Right hindlimb (tissue), 1 donor: ENCODE data around the gene TCOF1.

Experiments used
- DNase-seq: peaks from one replicate; pipeline ENCODE4 v3.0.0-alpha.2; 2018

TCOF1 gene

DNA sequence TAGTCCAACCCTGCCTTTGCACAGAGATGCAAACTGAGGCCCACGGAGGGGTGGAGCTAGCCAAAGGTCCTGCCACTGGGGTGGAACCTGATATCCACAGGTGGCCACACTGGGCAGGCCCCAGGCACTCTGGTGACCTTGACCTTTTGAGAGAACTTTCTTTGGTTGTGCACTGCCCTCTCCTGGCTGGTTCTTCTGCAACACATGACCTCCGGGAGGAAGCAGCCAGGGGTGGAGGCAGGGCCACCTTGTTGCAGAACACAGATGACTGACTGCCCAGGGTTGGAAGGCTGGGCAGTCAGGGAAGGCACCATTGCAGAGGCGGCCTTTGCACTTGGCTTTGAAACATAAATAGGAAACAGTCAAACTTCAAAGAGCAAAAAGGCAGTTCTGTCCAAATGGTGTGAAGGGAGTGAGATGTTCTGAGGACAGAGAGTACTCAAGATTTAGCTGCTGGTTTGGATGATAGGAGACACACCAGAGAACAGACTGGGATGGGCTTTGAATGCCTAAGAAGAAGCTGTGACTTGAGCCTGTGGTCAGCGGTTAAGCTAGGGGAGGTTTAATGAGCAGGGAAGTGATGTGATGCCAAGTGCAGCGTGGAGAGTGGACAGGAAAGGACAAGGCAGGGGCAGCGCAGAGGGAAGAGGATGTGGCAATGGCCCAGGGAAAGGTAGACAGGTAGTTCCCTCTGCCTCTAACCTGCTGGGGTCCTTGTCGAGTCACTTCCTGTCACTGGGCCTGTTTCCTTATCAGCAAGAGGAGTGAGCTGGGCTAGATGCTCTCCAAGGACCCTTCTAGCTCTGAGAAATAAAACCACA lies 6.8 kb upstream of the TCOF1 start:
- DNase-seq = peak; percentile 60

DNA sequence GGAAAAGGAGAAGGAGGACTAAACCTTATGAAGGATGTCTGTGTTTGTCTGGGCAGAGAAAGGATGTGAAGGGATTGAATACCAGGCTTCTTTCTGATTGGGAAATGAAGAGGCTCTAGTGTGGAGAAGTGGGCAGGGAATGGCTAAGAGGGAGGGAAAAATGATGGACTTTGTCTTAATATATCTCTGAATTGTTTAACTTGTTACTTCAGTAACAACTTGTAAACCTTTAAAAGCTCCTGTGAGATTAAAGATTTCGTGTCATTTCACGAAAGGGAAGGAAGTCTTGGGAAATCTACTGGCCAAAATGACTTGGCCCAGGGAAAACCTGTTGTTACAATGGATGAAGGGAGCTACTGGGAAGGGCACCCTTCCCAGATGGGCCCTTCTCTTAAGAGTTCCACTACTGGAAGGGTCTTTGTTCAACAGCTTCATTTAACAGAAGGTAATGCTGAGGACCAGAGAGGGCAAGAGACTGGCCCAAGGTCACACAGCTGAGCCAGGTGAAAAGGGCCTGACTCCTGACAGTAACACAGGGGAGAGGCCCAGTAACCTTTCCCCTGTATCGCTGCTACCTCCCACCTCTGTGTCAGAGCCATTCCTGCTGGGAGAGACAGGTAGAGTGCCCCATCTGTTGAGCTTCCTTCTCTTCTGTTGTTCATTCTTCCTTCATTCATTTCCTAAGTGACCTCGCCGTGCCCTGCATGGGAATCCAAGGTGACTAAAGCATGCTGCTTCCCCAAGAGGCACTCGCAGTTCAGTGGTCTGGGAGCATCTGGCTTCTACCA lies 5.1 kb upstream of the TCOF1 start:
- no peak for DNase-seq

DNA sequence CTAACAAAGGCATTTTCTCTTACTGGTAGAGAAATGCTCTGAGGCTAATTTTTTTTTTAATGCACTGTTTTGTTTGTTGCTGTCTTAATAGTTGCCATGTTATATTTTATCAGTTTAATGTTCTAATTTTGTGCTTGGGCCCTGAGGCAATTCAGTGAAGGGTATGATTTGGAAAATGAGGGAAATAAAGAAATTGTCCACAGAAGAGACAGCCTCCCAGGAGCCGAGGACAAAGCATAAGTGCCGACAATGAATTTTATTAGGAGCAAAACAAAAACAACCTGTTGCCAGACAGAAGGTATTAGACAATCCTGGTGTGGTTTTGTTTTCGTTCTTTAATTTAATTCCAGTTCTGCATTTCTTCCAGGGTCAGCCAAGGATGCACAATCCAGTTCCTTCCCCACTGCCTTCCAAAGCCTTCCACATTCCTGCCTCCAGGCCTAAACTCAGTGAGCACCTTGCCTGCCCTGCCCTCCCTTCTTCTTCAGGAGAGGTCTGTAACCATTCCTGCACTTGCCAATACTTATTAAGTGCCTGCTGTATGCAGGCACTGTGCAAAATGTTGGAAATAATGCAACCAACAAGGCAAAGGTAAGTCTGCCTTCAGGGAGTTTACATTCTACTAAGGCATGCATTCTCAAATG lies 4.3 kb upstream of the TCOF1 start:
- DNase-seq = no peak

DNA sequence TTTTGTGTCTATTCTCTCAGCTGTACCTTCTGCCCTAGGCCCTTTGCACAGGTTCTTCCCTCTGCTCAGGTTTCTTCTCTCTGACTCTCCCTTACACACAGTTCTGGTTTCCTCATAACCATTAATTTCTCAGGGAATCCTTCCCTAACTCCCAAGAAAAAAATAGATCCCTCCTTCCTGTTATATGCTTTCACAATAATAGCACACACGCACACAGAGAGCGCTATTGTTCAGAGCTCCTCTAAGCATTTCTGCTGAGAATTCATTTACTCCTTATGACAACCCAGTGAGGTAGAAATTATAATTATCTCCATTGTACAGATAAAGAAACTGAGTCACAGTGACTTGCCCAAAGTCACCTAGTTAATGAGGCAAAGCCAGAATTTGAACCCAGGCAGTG lies 1.7 kb upstream of the TCOF1 start:
- no peak for DNase-seq

DNA sequence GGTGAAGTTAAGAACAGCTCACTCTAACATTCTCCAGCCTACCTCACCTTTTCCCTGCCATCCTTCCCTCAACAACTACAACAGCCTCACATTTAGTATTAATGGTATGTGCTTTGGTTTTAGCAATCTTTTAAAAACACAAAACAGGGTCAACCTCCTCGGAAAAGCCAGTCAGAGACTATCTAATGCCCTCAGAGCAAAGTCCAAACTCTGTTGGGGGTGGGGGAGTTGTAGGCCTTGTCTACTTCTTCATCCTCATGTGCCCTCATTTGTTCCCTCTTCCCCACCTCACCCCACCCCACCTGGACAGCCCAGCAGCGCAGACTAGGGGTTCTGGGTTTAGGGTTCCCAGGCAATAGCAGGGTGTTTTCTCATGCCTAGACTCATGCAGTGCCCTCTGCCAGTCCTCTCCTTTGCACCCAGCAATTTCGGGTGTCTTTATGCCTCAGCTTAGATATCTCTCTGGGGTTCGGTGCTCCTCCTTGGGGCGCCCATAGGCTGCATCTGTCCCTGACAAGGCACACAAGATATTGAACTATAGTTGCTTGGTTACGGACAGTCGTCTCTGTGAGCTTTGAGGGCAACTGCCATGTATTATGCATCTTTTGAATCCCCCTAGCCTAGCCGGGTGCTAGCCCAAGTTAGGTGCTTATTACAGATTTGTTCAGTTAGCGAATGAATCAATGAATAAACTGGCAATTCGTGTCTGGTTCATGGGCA lies 762 bp upstream of the TCOF1 start:
- no peak for DNase-seq

DNA sequence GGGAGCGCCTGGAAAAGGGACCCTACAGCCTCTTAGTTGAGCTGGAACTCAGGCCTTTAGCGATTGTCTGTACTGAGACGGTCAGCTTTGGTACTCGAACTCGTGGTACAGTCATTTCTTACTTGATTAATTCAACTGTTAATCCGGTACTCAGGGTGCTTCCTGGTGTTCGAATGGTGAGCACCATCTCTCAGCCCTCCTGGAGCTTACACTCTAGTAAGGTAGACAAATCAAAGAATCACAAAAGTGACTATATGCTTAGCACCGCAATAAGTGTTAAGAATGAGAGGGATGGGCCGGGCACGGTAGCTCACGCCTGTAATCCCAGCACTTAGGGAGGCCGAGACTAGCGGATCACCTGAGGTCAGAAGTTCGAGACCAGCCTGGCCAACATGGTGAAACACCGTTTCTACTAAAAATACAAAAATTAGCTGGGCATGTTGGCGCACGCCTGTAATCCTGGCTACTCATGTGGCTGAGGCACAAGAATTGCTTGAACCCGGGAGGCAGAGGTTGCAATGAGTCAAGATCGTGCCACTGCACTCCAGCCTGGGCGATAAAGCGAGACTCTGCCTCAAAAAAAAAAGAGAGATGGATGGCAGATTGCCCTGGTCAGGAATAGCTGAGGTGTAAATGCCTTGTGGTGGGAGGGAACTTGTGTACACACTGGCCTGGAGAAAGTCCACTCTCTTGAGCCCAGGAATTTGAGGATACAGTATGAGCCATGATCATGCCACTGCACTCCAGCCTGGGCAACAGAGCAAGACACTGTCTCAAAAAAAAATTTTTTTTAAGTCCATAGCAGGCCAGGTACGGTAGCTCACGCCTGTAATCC lies 981 bp downstream of the TCOF1 start:
- no peak for DNase-seq

DNA sequence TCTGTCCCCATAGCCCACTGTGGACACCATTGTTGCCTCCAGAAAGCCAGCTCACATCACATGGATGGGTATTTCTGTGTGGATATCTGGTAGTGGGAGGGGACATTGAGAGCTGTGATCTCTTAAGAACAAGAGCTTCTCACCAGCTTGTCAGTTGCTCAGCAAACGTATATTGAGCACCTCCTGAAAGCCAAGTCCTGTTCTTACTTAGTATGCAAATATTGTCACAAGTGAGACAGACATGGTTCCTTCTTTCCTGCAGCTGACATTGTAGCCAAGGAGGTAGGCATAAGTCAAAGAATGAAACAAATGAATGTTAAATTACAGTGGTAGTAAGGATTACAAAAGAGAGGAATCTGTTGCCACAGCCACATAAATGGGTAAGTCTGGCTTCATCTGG lies 3.8 kb downstream of the TCOF1 start:
- no peak for DNase-seq

DNA sequence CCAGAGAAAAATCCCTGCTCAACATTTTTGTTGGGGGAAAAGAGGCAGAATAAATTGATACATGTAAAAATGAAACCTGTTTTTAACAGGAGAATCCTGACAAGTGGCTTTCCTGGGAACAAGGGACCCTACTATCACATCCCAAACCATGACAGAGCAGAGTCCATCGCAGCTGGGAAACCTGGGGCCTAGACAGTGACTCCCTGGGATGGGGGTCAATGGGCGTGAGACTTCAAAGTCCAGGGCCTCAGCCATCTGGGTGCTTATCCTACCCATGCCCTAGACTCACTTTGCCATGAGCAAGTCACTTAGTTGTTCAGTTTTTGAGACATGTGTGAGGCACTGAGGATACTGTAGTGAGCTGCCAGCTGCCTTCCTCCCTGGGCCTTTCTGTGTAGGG lies 5.7 kb downstream of the TCOF1 start:
- DNase-seq = no peak

DNA sequence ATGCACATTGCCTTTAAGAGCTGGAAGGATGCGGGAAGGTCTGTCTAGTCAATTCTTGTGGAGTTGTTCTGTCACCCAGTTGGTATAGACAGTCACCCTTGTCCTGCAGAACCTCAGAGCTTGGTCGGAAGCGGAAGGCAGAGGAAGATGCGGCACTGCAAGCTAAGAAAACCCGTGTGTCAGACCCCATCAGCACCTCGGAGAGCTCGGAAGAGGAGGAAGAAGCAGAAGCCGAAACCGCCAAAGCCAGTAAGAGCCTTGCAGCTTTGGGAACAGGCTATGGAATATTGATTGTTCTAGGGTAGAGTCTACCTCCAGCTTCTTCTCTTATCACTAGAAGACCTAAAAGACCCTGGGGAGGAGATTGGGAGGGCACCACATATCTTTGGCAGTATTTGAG lies 6.5 kb downstream of the TCOF1 start:
- no peak for DNase-seq

DNA sequence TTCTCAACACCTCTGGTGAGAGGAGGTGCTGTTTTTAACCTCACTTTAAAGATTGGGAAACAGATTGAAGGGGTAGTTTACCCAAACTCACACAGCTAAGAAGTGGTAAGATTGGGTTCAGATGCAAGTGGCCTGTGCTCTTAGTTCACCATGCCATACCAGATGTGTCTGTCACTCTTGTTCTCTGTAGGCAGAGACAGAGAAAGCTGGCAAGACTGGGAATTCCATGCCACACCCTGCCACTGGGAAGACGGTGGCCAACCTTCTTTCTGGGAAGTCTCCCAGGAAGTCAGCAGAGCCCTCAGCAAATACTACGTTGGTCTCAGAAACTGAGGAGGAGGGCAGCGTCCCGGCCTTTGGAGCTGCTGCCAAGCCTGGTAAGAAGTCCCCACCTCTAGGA lies 11.0 kb downstream of the TCOF1 start:
- no peak for DNase-seq

DNA sequence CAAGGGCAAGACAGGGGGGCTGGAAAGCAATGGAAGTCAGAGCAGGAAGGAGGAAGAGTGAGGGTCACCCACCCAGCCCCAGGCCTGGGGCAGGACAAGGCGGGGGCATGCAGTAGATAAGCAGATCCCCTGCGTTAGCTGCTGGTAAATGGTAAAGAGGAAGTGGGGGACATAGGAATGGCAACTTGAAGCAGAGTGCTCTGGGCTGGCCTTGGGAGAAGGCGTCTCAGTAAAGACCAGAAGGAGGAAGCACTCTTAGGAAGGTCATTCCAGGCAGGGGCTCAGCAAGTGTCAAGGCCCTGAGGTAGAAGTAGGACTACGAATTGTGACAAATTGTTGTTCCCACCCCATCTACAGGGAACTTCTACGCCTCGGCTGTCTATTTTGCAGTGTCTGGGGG lies 15.1 kb downstream of the TCOF1 start:
- no peak for DNase-seq

DNA sequence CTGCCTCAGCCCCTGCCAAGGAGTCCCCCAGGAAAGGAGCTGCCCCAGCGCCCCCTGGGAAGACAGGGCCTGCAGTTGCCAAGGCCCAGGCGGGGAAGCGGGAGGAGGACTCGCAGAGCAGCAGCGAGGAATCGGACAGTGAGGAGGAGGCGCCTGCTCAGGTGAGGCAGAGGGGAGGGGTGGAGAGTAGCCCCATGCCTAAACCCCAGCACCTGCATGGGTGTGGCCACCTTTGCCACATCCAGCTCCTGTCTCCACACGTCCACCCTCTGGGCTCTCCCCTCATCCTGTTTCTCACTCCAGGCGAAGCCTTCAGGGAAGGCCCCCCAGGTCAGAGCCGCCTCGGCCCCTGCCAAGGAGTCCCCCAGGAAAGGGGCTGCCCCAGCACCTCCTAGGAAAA lies 17.2 kb downstream of the TCOF1 start:
- DNase-seq = no peak

DNA sequence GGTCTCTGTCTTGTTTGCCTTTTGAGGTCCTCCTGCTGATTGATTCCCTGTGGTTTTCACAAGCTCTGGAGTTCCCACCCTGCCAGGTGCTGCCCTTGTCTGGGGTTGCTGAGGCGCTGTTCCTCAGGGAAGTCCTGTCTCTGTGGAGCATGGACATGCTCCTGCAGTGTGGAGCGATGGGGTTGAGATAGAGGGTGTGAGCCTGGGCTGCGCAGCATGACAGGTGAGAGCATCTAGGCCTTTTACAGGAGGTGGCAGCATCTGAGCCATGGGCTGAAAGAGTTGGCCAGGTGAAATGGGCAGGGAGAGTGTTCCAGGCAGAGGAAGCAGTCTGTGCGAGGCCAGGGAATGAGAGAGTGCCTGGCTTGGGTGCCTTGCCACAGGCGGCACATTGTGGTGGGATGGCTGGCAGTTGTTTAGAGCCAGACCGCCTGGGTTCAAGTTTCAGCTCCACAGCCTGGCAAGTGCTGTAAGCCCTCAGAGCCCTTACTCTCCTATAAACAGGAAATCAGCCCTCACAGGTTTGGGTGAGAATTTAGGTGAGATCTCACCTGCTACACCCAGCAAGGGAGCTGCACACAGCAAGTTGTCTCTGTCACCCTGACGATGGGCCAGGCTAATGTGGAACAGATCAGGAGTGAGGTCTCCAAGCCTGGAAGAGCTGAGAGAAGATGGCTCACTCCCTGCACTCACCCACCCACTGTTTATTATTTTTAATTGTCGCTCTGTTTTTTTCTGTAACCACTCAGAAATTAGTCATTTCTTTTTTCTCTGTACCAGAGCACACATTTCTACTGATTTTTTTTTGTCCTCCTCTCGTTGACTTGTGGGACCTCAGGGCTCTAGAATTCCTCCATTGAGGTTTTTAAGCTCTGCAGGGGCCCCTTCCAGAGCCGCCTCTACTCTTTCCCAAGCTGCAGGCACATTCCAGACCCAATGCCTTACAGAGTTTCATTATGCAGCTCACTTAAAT lies 19.6 kb downstream of the TCOF1 start:
- no peak for DNase-seq

DNA sequence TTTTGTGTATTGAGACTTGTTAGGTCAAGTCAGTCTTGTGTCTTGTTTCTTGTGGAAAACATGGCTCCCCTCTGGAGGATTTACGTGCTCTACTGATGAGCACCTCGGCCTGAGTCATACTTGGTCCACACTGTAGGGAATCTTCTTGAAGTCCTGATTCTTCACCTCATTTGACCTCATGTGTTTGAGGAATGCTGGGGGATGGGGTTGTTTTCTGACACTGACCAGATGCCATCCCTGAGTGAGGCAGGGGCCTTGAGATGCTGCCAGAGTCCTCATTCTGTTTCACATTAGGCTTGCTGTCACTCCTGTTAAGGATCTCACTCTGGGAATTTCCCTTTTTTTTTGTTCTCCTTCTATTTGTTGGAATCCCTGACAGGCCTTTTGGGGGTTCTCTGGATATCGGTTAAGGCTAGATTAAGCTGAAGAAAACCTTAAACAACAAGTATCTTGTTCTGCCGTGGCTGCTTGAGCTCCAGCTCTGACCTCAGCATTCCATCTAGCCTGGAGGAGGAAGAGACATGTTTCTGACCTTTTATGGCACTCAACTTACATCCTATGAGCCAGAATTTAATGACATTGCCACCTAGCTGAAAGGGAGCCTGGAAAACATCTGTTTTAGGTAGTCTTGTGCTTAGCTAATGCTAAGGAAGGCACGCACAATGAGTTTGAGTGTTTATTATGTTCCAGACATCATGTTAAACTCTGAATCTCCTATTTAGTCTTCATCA lies 20.6 kb downstream of the TCOF1 start:
- no peak for DNase-seq

DNA sequence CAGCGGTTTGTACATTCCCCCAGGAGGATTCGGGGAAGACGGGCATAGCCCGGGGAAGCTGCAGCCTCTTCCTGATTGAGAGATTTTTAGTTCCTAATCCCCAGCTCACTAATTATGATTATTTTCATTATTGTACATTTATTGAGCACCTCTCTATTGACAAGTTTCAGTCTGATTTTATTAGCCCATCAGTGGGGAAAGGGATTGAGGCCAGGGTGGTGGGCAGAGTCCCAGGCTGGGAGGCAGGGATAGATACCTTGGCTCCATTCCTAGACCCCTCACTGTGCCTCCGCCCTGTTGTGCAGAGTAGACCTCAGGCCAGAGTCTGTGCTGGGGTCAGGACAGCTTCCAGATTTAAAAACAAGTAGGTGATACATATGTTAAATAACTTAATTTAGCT lies 27.2 kb downstream of the TCOF1 start:
- DNase-seq = no peak

DNA sequence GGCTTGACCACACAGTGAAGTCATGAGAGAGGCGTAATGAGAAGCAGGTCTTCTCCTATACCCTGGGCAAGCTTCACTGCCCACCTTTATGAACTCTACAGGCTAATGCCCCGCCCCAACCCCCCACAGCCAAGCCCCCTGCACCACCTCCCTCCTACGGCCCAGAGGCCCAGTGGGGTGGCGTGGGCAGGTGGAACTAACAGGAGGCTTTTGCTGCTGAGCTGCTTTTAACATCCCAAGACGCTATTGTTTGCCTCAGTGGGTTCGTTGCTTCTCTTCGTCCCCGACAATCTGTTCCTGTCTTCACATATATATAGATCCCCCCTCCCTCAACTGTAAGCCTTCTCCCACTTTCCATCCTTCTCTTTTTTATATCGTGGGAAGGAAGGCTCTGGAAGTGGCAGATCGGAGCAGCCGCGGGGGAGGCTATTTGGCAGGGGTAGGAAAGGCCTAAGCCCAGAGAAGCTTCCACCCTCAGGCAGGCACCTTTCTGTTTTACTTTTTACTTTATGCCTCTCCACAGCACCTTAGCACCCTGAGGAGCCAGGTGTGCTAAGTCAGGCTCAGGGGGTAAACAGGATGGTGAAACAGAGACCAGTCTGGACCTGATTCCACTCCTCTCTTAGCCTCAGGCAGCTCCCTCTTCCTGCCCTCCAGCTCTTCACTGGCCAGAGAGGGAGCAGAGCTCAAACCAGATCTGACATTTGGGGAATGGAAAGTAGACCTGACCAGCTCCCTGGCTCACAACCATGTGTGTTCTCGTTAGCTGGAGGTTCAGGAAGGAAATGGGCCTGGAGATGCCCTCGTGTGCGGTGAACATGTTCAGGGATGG lies 28.7 kb downstream of the TCOF1 start:
- no peak for DNase-seq

DNA sequence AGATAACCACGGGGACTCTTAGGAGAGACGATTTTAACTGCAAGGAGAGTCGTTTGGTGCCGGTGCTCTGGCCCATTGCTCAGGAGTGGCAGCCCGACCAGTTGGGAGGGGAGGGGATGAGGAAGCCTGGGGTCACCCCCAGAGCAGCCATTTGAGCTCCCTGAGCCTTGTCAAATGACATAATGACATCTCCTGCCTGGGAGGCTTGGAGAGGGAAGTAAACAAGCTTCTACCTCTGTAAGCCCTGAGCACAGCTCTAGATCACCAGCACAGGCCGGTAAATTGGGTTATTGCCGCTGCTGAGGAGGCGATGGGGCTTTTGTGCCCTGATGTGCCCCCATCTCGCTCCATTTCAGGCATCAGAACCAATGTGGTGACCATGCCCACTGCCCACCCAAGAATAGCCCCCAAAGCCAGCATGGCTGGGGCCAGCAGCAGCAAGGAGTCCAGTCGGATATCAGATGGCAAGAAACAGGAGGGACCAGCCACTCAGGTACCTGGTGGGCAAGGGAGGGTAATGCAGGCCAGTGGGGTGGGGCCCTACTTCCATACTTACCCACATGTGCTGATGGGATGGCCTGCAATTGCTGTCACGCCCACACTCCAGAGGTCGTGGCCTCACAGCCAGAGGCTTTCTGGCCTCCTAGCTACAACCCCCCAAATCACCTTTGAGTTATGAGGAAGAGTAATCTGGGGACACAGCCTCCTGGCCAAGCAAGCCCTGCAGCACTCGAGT lies 32.2 kb downstream of the TCOF1 start:
- no peak for DNase-seq

DNA sequence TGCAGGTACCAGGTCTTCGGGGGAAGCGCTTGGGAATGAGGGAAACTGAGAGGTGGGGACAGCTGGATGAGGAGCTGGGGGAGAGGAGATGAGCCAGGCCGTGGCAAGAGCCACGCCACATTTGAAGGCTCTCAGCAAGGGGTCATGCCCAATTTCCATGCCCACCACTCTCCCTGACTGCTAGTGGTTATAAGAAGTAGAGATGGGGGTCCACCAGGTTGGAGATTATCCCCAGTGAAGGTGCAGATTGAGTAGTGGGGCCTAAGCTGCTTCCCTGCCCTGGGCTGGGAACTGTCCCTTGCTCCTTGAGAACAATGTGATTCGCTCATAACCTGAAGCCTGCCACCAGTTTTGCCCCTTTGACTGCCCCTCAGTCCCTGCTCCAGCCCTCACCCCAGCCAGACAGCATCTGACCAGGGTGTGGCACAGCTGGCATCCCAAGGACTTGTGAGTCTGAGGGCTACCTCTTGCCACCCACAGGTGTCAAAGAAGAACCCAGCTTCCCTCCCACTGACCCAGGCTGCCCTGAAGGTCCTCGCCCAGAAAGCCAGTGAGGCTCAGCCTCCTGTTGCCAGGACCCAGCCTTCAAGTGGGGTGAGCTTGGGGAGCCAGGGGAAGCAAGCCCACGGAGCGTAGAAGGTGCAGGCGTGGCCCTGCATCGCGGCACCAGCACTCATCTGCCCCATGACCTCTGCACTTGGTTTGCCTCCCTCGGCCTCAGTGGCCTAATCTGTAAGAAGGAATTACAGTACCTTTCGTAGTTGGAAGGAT lies 33.8 kb downstream of the TCOF1 start:
- DNase-seq = no peak
